Stimulated activated naive B cell treated with anti-CD40 and anti-IgM and Interleukin-4, amounts not matched to agents 10 μg/mL and 1 μg/mL and 100 μg/mL, for 72 hours (primary cell): ENCODE measurements around the gene THOP1.

Experiments
- ATAC-seq, 2 donors: fragments of 150-1000 bp; cut with Tn5 transposase; replicated peaks; 2 replicates each; pipeline ENCODE4 v1.10.0; 2021; ENCODE audit warnings: moderate library complexity in 1 of 2
- DNase-seq: peaks from one replicate; pipeline ENCODE4 v3.0.0; 2021
- H3K27ac Mint-ChIP-seq: one replicate; pipeline ENCODE4 v1.8.0; 2022; ENCODE audit warnings: mild to moderate bottlenecking, mixed read lengths
- H3K27me3 Mint-ChIP-seq, 2 donors: one replicate each; pipeline ENCODE4 v1.8.0; 2022; ENCODE audit warnings: mixed read lengths in 2 of 2
- H3K36me3 Mint-ChIP-seq, 2 donors: one replicate each; pipeline ENCODE4 v1.8.0; 2022; ENCODE audit warnings: mixed read lengths in 2 of 2, mild to moderate bottlenecking in 1 of 2
- H3K4me1 Mint-ChIP-seq, 2 donors: one replicate each; pipeline ENCODE4 v1.8.0; 2022; ENCODE audit warnings: mixed read lengths in 2 of 2, mild to moderate bottlenecking in 1 of 2
- H3K4me3 Mint-ChIP-seq, 2 donors: one replicate each; pipeline ENCODE4 v1.8.0; 2022; ENCODE audit warnings: mild to moderate bottlenecking in 2 of 2, mixed read lengths in 2 of 2, moderate library complexity in 1 of 2
- H3K9me3 Mint-ChIP-seq, 2 donors: one replicate each; pipeline ENCODE4 v1.8.0; 2022; ENCODE audit warnings: mixed read lengths in 2 of 2, mild to moderate bottlenecking in 1 of 2

Gene THOP1

DNA sequence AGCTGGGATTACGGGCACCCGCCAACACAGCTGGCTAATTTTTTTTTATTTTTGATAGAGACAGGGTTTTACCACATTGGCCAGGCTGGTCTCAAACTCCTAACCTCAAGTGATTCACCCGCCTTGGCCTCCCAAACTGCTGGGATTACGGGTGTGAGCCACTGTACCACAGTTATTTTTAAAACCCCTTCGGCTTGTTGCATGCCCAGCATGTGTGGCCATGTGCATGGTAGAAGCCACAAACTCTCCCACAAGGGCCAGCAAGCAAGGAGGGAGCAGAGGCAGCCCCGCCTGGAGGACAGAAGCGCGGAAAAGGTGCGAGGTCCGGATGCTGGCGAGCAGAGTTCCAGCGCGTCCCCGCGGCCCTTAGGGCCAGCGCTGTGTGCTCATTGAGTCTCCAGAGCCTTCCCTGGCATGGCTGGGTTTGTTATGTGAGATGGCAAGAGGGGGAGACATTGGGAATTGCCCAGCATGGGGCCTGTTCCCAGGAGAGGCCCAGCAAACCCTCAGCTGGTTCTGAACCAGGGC is 12.9 kb downstream of the THOP1 start:
- peaks cover 43 to 64% of the 10 kb centered on the region in 2 donors for H3K36me3 Mint-ChIP-seq
- DNase-seq (no peak), ATAC-seq (no peak)
- no peak overlapping the region for H3K4me3 Mint-ChIP-seq
- H3K27ac Mint-ChIP-seq: no peak overlapping the region
- H3K27me3 Mint-ChIP-seq: no peaks in the 10 kb centered on the region
- H3K4me1 Mint-ChIP-seq: peaks cover 9 to 10% of the 10 kb centered on the region in 2 donors
- H3K9me3 Mint-ChIP-seq: no peaks in the 10 kb centered on the region

DNA sequence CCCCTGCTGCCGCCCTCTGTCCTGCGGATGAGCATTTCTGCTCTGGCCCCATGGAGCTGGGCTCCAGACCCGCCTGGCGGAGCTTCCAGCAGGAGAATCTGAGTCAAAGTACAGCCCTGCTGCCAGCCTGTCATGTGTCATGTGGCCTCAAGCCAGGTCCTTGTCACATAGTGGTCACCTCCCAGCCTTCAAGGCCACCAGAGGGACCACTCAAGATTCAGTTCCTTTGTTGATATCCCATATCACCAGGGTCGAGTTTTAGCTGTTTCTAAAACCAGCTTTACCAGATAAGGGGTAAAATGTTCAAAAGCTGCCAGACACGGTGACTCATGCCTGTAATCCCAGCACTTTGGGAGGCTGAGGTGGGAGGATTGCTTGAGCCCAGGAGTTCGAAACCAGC is 13.4 kb downstream of the THOP1 start:
- no peak for DNase-seq

DNA sequence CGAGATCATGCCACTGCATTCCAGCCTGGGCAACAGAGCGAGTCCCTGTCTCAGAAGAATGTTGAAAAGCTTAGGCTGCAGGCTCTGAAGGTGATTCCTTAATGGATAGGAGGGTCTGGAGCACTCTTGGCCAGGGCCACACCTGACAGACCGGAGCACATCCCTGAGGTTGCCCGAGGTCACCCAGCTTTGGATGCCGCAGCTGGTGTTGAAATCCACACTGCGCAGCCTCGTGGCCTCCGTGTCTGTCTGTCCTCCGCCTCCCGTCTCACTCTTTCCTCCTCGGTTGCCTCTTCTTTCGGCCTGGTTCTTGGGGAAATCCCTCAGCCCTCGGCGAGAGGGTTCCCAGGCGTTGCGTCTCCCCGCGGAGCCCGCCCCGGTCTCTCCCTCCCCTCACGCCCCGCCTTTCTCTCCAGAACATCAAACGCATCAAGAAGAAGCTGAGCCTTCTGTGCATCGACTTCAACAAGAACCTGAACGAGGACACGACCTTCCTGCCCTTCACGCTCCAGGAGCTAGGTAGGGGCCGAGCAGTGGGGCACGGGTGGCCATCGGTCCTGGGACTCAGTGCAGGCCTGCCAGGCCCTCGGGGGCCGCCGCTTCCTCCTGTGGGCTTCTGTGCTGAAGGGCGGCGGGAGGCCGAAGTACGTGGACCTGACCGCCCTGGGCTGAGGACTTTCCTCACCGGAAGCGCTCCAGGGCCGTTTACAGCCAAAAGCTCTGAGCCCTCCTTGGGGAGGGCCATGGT is 14.1 kb downstream of the THOP1 start:
- Mint-ChIP-seq H3K36me3 (peaks cover 52 to 67% of the 10 kb centered on the region in 2 donors), H3K27ac (no peak overlapping the region)

More for the DNA sequence above, 13.4 kb downstream of the THOP1 start:
- H3K27ac Mint-ChIP-seq: no peak overlapping the region
- H3K27me3 Mint-ChIP-seq: no peaks in the 10 kb centered on the region
- no peak overlapping the region for H3K4me3 Mint-ChIP-seq
- no peak for ATAC-seq
- H3K9me3 Mint-ChIP-seq: no peaks in the 10 kb centered on the region
- peaks cover 10 to 11% of the 10 kb centered on the region in 2 donors for H3K4me1 Mint-ChIP-seq
- peaks cover 45 to 64% of the 10 kb centered on the region in 2 donors for H3K36me3 Mint-ChIP-seq

DNA sequence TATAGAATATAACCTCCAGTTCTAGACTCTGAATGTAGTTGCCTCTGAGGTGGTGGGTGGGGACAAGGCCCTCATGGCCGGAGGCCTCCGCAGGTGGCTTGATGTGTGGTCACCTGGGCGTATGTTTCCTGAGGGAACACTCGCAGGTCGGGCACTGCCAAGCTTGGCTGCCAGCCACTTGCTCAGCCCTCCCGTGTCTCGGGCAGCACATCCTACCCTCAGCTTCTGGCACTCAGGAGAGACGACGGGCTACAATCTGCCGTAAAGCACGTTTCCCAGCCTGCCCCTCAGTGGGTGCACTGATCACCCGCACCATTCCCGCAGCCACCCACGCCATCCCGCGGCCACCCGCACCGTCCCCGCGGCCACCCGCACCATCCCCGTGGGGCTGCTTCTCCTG is 15.2 kb downstream of the THOP1 start:
- no peak overlapping the region for H3K4me3 Mint-ChIP-seq
- no peaks in the 10 kb centered on the region for H3K27me3 Mint-ChIP-seq

More for the DNA sequence above, 14.1 kb downstream of the THOP1 start:
- no peaks in the 10 kb centered on the region for H3K27me3 Mint-ChIP-seq
- H3K4me3 Mint-ChIP-seq: no peak overlapping the region
- ATAC-seq (no peak), DNase-seq (no peak)
- H3K4me1 Mint-ChIP-seq: peaks cover 10 to 13% of the 10 kb centered on the region in 2 donors
- no peaks in the 10 kb centered on the region for H3K9me3 Mint-ChIP-seq

DNA sequence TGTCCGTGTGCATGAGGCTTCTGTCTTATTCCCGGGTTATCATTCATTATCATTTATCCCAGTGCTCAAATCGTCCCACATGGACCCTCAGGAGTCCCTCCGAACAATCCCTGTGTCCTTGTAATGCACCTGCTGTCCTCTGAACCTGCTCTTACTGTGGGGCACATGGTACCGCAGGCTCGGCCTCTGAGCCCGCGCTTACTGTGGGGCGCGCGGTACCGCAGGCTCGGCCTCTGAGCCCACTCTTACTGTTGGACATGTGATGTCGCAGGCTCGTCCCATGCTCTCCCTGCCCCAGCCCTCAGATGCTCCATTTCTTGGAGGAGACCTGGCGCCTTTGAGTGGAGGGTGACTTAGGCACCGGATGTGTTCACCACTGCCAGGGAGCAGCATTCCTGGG is 17.5 kb downstream of the THOP1 start:
- Mint-ChIP-seq H3K27me3 (no peaks in the 10 kb centered on the region), H3K27ac (no peak overlapping the region), H3K36me3 (peaks cover 59 to 60% of the 10 kb centered on the region in 2 donors), H3K9me3 (no peaks in the 10 kb centered on the region), H3K4me3 (no peak overlapping the region), H3K4me1 (peaks cover 10% of the 10 kb centered on the region in 2 donors)
- no peak for ATAC-seq
- DNase-seq: no peak

More for the DNA sequence above, 15.2 kb downstream of the THOP1 start:
- peaks cover 10% of the 10 kb centered on the region in 2 donors for H3K4me1 Mint-ChIP-seq
- DNase-seq (no peak), ATAC-seq (no peak)
- no peak overlapping the region for H3K27ac Mint-ChIP-seq
- H3K36me3 Mint-ChIP-seq: peaks cover 58 to 71% of the 10 kb centered on the region in 2 donors
- no peaks in the 10 kb centered on the region for H3K9me3 Mint-ChIP-seq

DNA sequence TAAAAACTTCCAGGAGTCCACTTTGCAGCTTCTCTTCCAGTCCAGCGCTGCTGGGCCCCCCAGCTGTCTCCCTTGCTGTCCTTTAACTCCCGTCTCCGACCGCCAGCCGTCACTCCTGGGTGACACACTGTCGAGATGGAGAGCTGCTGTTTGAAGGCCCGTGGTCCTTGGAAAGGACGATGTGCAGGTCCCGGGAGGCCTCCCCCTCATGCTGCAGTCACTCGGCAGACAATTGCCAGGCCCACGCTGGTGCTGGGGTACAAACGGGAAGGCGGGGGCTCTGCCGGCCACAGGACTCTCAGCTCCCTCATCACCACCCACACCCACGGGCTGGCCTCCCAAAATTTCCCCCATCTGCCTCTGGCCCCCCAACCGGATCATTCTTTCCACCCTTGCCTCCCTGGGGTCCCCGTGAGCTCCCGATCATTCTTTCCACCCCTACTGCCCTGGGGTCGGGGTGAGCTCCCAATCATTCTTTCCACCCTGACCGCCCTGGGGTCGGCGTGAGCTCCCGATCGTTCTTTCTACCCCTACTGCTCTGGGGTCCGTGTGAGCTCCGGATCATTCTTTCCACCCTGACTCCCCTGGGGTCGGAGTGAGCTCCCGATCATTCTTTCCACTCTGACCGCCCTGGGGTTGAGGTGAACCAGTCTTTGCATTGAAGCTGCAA is 18.3 kb downstream of the THOP1 start:
- H3K27me3 Mint-ChIP-seq: no peaks in the 10 kb centered on the region
- no peaks in the 10 kb centered on the region for H3K9me3 Mint-ChIP-seq
- peaks cover 10% of the 10 kb centered on the region in 2 donors for H3K4me1 Mint-ChIP-seq
- peaks cover 61 to 64% of the 10 kb centered on the region in 2 donors for H3K36me3 Mint-ChIP-seq
- no peak overlapping the region for H3K4me3 Mint-ChIP-seq
- ATAC-seq (no peak), DNase-seq (no peak)
- no peak overlapping the region for H3K27ac Mint-ChIP-seq

DNA sequence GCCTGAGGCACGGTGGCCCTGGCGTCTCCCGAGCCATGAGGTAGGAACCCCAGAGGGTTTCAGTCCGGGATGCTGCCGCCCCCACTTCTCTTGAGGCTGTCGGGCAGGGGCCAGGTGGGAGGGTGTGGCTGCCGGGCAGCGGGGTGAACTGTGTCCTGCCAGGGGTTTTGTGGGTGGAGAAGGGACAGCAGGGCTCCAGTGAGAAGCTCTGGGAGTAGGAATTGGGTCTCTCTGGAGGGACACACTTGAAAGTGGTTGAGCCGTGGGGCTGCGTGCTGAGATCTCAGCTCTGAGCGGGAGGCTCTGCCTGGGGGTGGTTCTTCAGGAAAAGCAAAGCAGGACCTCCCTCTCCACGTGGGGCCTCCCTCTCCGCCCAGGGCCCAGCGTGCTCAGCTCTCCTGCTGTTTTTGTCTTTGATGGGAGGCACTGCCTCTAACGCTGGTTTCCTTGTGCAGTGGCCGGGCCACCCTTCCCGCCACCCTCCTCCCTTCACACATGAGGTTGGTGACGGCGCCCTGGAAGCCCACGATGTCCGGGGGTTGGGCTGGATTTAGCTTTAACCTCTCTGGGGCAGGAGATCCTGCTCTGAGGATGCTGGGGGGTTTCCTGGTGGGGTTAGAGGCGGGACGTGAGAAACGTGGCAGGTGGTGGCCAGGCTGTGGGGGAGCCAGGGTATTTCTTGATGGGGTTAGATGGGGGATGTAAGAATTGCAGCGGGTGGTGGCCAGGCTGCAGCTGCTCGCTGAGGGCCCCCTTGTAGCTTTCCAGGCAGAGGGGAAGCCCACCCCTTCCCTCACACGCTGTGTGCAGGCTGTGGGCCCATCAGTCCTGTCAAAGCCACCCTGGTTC is 19.1 kb downstream of the THOP1 start:
- H3K4me1 Mint-ChIP-seq: peaks cover 9 to 10% of the 10 kb centered on the region in 2 donors
- H3K9me3 Mint-ChIP-seq: no peaks in the 10 kb centered on the region
- peaks cover 64 to 67% of the 10 kb centered on the region in 2 donors for H3K36me3 Mint-ChIP-seq
- peak overlapping the region; percentile 51 for H3K27ac Mint-ChIP-seq
- no peak for ATAC-seq
- no peak for DNase-seq
- no peak overlapping the region for H3K4me3 Mint-ChIP-seq
- no peaks in the 10 kb centered on the region for H3K27me3 Mint-ChIP-seq

DNA sequence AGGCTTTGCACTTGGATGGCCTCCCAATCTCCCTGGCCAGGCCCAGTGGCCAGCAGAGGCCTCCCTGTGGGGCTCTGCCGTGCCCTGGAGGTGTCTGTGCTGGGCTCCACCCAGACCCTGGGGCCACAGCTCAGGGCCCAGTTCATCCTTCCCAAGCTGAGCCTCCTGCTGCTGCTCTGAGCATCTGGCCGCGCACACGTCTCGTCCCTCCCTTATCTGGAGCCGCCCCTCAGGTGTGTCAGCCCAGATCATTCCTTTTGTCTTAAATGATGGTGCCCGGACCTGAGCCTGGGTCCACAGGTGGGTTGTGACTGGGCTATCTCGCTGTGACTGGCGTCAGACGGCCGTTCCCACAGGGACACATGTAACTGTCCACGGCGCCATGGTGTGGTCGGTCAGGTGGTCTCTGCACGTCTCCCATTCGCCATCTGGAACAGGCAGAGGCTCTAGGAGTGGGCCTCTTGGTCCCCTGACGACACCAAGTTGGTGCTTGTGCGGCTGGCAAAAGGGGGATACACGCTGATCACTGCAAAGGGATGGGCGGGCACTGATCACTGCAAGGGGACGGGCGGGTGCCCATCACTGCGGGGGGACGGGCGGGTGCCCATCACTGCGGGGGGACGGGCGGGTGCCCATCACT is 20.1 kb downstream of the THOP1 start:
- Mint-ChIP-seq H3K9me3 (no peaks in the 10 kb centered on the region), H3K27ac (peak overlapping the region; percentile 62), H3K4me3 (no peak overlapping the region), H3K36me3 (peaks cover 64 to 72% of the 10 kb centered on the region in 2 donors), H3K4me1 (peaks cover 9 to 10% of the 10 kb centered on the region in 2 donors), H3K27me3 (no peaks in the 10 kb centered on the region)
- DNase-seq (no peak), ATAC-seq (no peak)

DNA sequence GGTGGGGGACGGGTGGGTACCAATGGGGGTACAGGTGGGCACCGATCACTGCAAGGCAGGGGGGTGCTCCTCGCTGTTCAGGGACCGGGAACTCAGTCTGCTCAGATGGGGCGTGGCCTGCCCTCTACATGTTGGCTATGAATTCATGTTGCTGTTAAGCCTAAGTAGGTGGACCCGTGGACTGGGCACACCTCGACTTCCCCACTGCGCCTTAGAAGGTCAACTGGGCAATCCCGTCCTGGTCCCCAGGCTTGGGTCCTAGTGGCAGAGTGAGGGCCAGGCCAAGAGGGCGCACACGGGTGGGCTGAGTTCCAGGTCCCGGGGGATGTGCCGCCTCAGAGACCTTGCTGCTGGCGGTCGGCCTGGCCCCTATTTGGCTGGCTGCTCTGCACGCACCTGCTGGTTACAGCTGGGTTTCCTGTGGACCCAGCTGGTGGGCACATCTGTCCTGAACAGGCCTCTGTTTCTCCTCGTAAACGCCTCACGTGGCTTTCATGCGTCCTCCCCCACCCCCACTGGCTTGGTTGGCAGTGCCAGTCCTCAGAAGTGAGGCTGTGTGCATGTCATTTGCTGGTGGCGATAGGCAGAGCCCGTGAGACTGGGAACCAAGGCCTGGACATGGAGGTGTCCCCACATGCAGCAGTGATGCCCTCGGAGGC is 20.8 kb downstream of the THOP1 start:
- H3K36me3 Mint-ChIP-seq: peaks cover 63 to 68% of the 10 kb centered on the region in 2 donors
- peaks cover 9 to 10% of the 10 kb centered on the region in 2 donors for H3K4me1 Mint-ChIP-seq
- H3K9me3 Mint-ChIP-seq: no peaks in the 10 kb centered on the region
- no peak for DNase-seq
- no peak overlapping the region for H3K4me3 Mint-ChIP-seq
- no peak overlapping the region for H3K27ac Mint-ChIP-seq
- no peak for ATAC-seq
- no peaks in the 10 kb centered on the region for H3K27me3 Mint-ChIP-seq

DNA sequence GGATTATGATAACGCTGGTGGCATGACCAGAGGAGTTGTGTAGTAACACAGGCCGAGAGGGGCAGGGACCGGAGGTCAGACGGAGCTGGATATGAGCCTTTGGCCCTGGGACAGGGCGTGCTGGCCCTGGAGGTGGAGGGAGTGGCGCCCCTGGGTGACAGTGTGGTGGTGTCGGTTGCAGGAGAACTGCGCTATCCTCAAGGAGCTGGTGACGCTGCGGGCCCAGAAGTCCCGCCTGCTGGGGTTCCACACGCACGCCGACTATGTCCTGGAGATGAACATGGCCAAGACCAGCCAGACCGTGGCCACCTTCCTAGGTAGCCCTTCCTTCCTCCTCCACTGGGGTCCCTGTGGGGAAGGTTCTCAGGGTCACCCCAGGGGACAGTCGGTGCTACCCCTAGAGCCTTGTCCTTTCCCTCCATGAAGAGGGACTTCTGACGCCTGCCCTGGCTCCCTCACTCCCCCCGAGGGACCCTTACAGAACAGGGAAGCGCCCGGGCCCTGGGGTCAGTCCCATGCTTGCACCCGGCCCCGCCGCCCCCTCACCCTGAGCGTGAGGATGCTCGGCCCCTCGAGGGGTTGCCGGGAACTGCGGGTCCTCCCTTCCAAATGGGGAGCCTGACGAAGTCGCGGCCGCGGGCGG is 21.6 kb downstream of the THOP1 start:
- no peak overlapping the region for H3K27ac Mint-ChIP-seq
- ATAC-seq: no peak
- no peaks in the 10 kb centered on the region for H3K27me3 Mint-ChIP-seq
- no peaks in the 10 kb centered on the region for H3K9me3 Mint-ChIP-seq
- H3K4me3 Mint-ChIP-seq: no peak overlapping the region
- H3K36me3 Mint-ChIP-seq: peaks cover 63 to 64% of the 10 kb centered on the region in 2 donors
- H3K4me1 Mint-ChIP-seq: peaks cover 8 to 10% of the 10 kb centered on the region in 2 donors
- no peak for DNase-seq

DNA sequence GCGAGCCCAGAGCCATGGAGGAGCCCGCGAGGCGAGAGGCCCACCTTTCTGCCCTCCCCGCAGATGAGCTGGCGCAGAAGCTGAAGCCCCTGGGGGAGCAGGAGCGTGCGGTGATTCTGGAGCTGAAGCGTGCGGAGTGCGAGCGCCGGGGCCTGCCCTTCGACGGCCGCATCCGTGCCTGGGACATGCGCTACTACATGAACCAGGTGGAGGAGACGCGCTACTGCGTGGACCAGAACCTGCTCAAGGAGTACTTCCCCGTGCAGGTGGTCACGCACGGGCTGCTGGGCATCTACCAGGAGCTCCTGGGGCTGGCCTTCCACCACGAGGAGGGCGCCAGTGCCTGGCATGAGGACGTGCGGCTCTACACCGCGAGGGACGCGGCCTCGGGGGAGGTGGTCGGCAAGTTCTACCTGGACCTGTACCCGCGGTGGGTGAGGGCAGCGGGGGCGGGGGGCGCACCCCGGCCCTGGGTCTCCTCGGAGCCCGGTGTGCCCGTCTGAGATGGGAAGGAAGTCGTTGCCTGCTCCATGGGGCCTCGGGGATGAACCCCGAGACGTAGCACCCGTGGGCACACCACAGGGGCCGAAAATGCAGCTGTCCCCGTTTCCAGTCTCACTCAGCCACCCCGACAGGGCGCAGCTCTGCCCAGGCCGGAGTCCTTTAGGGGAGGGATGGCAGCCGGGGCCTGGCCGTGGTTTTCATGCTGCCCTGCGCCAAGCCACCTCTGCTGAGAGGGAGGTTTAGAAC is 22.3 kb downstream of the THOP1 start:
- Mint-ChIP-seq H3K4me3 (no peak overlapping the region), H3K4me1 (peaks cover 5 to 7% of the 10 kb centered on the region in 2 donors), H3K27ac (no peak overlapping the region), H3K36me3 (peaks cover 58 to 59% of the 10 kb centered on the region in 2 donors), H3K27me3 (no peaks in the 10 kb centered on the region), H3K9me3 (no peaks in the 10 kb centered on the region)
- no peak for DNase-seq
- ATAC-seq: no peak

DNA sequence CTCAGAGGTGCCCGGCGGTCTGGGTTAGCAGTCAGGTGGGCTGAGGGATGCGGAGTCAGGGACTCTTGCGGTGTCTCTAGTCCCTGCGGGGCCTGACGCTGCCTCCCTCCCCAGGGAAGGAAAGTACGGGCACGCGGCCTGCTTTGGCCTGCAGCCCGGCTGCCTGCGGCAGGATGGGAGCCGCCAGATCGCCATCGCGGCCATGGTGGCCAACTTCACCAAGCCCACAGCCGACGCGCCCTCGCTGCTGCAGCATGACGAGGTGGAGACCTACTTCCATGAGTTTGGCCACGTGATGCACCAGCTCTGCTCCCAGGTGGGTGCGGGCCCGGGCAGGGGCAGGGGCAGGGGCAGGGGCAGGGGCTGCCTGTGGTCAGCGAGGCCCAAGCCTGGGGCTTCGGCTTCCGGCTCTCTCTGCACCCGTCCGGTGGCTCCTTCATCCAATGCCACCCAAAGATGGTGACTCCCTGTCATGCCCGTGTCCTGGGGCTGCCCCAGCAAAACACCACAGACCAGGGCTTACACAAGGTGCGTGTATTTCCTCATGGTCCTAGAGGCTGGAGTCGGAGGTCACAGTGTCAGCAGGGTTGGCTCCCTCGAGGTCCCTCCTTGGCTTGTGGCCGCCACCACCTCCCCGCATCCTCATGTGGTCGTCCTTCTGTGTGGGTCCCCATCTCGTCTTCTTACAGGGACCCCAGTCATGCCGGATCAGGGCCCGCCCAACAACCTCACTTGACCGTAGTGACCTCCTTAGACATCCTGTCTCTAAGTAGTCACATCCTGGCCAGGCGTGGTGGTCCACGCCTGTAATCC is 23.0 kb downstream of the THOP1 start:
- Mint-ChIP-seq H3K9me3 (no peaks in the 10 kb centered on the region), H3K4me1 (peaks cover 0 to 2% of the 10 kb centered on the region in 2 donors), H3K4me3 (no peak overlapping the region), H3K27ac (no peak overlapping the region), H3K36me3 (peaks cover 51 to 55% of the 10 kb centered on the region in 2 donors), H3K27me3 (no peaks in the 10 kb centered on the region)
- ATAC-seq: no peak
- no peak for DNase-seq
